ENCODE results near the gene ASB3.

Gene ASB3

DNA sequence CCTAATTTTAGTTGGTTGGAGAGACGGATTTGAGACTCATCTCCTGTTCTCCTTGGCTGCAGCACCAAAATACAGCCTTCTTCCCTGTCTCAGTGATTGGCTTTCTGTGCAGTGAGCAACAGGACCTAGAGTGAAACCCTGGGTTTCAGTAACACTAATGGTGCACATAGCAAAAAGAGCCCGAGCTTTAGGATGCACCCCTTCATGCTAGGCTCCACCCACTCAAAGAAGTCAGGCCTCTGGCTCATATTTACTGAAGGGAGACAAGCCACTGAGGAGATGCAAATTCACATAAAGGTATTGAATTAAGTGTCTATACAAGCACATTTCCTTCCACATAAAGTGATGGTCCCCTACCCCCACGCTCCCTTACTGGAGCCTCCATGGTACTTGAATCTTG lies 151.1 kb downstream of the ASB3 start:
- H3K36me3 Mint-ChIP-seq = peaks cover 0 to 4% of the 10 kb centered on the region in 2 donors
- DNase-seq (no peak), ATAC-seq (replicated peaks) (no peak)
- no peak overlapping the region for H3K27ac Mint-ChIP-seq
- no peak overlapping the region for H3K4me3 Mint-ChIP-seq
- H3K9me3 Mint-ChIP-seq = peaks cover 2 to 4% of the 10 kb centered on the region in 2 donors
- no peaks in the 10 kb centered on the region for H3K27me3 Mint-ChIP-seq
- no peaks in the 10 kb centered on the region for H3K4me1 Mint-ChIP-seq

DNA sequence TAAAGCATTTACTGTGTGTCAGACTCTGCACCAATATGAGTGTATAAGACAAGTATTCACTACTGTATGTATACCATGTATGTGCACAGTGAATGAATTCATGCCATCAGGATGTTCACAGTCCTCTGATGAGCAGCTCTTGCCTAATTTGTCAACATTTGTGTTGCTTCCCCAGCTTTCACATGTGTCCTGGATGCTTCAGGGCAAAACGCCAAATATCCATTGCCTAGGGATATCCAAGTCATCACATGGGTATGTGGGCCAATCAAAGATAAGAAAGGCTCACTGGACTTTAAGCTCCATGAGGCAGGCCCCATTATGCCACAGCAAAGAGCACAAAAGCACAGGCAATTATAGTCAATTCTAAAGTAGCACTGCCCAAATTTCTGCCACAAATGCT lies 153.3 kb downstream of the ASB3 start:
- Mint-ChIP-seq H3K27ac (no peak overlapping the region), H3K9me3 (peaks cover 0 to under 1% of the 10 kb centered on the region in 2 donors)
- no peak for ATAC-seq (replicated peaks)

DNA sequence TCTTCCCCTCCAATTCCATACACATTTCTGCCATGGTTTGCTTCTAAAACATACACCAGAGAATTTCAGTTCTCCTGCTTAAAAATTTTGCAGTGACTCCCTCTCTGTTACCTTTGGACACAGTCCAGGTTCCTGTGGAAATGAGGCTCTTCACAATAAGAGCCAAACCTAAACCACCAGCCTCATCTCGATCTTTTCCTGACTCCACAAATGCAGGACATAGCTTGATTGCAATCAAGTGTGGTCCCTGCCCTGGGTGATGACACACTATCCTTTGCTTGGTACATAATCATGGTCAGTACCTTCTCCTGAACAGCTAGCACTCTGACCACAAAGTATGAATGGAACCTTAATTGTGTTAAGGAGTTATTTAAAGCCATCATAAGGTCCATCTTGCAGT lies 154.0 kb downstream of the ASB3 start:
- no peaks in the 10 kb centered on the region for H3K36me3 Mint-ChIP-seq
- DNase-seq (no peak), ATAC-seq (replicated peaks) (no peak)
- H3K27me3 Mint-ChIP-seq = no peaks in the 10 kb centered on the region
- no peaks in the 10 kb centered on the region for H3K4me1 Mint-ChIP-seq
- no peak overlapping the region for H3K4me3 Mint-ChIP-seq
- no peaks in the 10 kb centered on the region for H3K9me3 Mint-ChIP-seq
- no peak overlapping the region for H3K27ac Mint-ChIP-seq

More for the DNA sequence above, 153.3 kb downstream of the ASB3 start:
- Mint-ChIP-seq H3K4me3 (no peak overlapping the region), H3K4me1 (no peaks in the 10 kb centered on the region), H3K36me3 (no peaks in the 10 kb centered on the region), H3K27me3 (no peaks in the 10 kb centered on the region)
- no peak for DNase-seq

DNA sequence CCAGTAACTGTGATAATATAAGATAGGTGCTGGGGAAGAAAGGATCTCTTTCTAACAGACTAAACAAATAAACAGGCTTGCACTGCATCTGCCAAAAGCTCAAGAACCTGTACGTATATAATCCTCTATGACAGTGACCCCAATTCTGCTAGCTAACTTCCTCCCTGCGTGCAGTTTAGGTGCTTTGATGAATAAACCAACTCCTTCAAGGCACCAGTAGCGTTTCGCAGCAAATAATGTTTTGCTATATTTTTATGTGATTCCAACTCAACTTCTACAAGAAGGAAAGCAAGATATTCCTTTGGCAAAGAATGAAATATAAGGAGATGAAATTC lies 154.7 kb downstream of the ASB3 start:
- no peaks in the 10 kb centered on the region for H3K36me3 Mint-ChIP-seq
- no peak overlapping the region for H3K27ac Mint-ChIP-seq
- H3K4me1 Mint-ChIP-seq = no peaks in the 10 kb centered on the region
- H3K9me3 Mint-ChIP-seq = no peaks in the 10 kb centered on the region
- DNase-seq (no peak), ATAC-seq (replicated peaks) (no peak)
- no peak overlapping the region for H3K4me3 Mint-ChIP-seq
- H3K27me3 Mint-ChIP-seq = no peaks in the 10 kb centered on the region

DNA sequence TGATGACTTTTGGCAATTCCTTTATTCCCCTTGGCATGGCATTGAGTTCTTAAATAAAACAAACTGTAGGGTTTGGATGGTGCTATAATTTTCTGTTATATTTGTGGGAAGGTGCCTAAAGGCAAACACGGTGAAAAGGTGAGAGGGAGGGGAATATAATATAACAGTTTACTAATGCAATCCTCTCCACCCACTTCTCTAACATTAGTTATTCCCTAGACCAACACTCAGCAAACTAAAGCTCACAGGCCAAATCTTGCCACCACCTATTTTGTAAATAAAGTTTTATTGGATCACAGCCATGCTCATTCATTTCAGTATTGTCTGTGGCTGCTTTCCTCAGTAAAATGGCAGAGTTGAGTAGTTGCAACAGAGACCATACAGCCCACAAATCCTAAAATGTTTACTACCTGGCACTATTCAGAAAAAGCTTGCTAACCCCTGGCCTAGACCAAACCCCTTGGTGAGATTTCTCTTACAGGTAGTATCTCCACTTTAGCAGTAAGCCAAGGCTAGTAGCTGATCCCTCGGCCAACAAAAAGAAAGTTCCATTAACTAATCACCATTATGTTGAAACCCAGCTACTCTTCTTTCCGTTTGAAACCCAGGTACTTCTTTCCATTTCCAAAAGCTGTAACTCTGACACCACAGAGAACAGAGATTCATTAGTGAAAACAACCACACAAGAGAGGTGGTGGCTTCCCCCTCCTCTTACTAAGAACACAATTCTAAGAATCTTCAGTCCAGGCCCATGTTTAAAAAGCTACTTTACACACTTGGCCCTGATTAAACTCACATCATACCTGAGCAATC lies 155.2 kb downstream of the ASB3 start:
- Mint-ChIP-seq H3K27me3 (no peaks in the 10 kb centered on the region), H3K9me3 (no peaks in the 10 kb centered on the region), H3K27ac (no peak overlapping the region), H3K4me1 (no peaks in the 10 kb centered on the region), H3K36me3 (no peaks in the 10 kb centered on the region), H3K4me3 (no peak overlapping the region)
- ATAC-seq (replicated peaks) = no peak
- DNase-seq = no peak

DNA sequence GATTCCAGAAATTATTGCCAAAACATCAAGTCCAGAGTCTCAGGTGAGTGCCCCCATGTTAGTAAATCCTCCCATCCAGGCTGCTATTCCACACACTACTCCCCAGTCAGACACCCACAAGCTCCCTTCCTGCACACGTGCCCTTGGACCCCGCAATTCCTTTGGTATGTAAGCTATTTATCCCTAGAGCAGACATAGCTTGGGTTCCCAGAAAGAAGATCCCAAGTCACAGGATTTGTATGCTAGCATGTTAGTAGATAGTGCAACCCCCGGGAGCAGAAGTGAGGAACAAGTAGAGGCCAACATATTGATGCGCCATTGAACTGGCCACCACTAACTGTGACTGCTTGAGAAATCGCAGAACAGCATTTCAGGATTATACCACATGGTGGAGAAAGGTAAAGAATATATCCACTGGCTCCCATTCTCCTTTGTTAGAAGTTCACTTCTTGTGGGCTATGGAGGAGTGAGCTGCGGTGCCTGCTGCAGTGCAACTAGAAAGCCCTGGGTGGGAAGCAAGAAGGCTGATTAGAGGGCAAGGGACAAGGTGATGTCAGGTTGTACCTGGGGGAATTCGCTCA lies 156.6 kb downstream of the ASB3 start:
- H3K4me1 Mint-ChIP-seq = no peaks in the 10 kb centered on the region
- no peak overlapping the region for H3K4me3 Mint-ChIP-seq
- H3K9me3 Mint-ChIP-seq = no peaks in the 10 kb centered on the region
- no peaks in the 10 kb centered on the region for H3K36me3 Mint-ChIP-seq
- DNase-seq (no peak), ATAC-seq (replicated peaks) (no peak)
- no peak overlapping the region for H3K27ac Mint-ChIP-seq
- H3K27me3 Mint-ChIP-seq = no peaks in the 10 kb centered on the region

DNA sequence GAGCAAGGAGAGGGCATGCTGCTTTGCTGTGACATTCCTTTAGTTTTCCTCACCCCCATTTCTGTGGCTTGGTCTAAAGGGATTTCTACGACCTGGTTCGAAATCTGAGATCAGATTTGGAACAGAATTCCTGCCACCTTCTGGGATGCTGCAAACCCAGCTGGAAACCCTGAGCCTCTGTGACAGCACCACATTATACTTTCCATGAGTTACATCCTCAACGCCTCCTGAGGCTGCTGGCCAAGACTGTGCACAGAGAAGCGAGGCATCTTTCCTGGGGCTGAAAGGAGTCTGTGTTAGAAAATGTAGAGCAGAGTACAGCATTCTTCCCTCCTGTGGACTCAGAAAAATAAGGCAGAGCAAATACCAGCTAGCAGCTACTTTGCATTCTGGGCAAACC lies 157.3 kb downstream of the ASB3 start:
- Mint-ChIP-seq H3K9me3 (no peaks in the 10 kb centered on the region), H3K36me3 (no peaks in the 10 kb centered on the region), H3K27ac (no peak overlapping the region), H3K4me1 (no peaks in the 10 kb centered on the region), H3K27me3 (no peaks in the 10 kb centered on the region), H3K4me3 (no peak overlapping the region)
- DNase-seq (no peak), ATAC-seq (replicated peaks) (no peak)

DNA sequence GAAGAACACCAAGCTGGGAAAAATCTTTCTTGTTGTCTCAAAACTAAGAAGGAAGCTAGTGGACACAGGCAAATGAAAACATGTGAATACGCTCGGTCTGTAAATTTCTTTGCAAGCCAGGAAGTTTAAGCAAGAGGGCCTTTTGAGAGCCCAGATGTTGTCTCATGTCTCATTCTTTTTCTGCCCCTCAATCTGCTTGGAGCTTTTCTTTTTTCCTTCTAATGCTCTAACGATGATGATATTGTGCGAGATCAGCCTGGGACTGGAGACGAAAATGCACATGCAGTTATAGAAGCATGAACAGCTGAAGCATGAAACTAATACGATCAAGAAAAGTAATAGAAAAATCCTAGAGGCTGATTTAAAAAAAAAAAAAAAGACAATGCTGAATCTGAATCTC lies 157.8 kb downstream of the ASB3 start:
- Mint-ChIP-seq H3K27ac (no peak overlapping the region), H3K9me3 (no peaks in the 10 kb centered on the region)
- ATAC-seq (replicated peaks) = no peak

DNA sequence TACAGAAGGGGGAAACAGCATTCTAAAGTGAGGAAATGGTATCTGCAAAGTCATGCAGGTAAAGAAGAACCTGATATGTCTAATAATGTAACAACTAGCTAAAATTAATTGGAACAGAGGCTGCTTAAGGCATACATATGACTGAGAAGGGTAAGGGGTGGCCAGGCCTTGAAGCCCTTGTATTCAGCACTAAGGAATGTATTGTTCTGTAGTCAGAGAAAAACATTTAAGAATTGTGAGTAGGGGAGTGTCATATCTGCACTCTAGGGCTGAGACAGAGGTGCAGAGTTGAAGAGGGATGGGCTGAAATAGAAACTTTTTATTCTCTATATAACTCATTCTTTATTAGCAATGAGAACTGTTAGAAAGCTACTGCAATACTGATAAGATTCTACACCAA lies 164.6 kb downstream of the ASB3 start:
- H3K27ac Mint-ChIP-seq = no peak overlapping the region
- no peaks in the 10 kb centered on the region for H3K9me3 Mint-ChIP-seq
- H3K36me3 Mint-ChIP-seq = no peaks in the 10 kb centered on the region
- no peaks in the 10 kb centered on the region for H3K27me3 Mint-ChIP-seq
- DNase-seq (no peak), ATAC-seq (replicated peaks) (no peak)
- H3K4me3 Mint-ChIP-seq = no peak overlapping the region
- no peaks in the 10 kb centered on the region for H3K4me1 Mint-ChIP-seq

More for the DNA sequence above, 157.8 kb downstream of the ASB3 start:
- Mint-ChIP-seq H3K36me3 (no peaks in the 10 kb centered on the region), H3K27me3 (no peaks in the 10 kb centered on the region), H3K4me3 (no peak overlapping the region), H3K4me1 (no peaks in the 10 kb centered on the region)
- no peak for DNase-seq

DNA sequence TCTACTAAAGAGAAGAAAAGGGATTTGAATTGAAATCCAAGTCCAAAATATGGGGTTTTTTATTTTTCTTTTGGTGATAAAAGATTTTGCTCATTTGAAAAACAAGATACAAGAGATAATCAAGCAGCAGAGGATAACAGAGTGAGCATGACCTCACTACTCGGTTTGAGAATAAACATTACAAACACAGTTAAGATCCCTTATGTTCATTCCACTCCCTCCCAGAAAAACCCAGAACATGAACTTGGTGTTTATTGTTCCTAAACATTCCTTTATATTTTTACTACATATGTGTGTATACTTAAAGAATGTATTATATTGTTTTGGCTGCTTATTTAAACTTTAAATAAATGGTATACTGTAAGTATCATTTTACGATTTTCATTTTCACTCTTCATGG lies 165.8 kb downstream of the ASB3 start:
- ATAC-seq (replicated peaks) (no peak), DNase-seq (no peak)
- peaks cover 0 to under 1% of the 10 kb centered on the region in 2 donors for H3K27me3 Mint-ChIP-seq
- H3K4me1 Mint-ChIP-seq = no peaks in the 10 kb centered on the region
- H3K27ac Mint-ChIP-seq = no peak overlapping the region
- no peaks in the 10 kb centered on the region for H3K36me3 Mint-ChIP-seq
- H3K9me3 Mint-ChIP-seq = no peaks in the 10 kb centered on the region
- no peak overlapping the region for H3K4me3 Mint-ChIP-seq
